SK-N-MC (cell line): Measurements from ENCODE around the gene C19orf44.

Source experiments
- EZH2 ChIP-seq: fragments of 200-600 bp; sonication (generic); IDR thresholded peaks from one replicate; pipeline ENCODE4 v1.6.1; 2017; ENCODE audit warnings: antibody characterized with exemption
- POLR2AphosphoS5 ChIP-seq: IDR thresholded peaks from 2 replicates; pipeline ENCODE4 v1.6.1; 2012; ENCODE audit warnings: mild to moderate bottlenecking, low read depth, low read length, borderline replicate concordance

- TF ChIP-seq POLR2AphosphoS5 = no peak
- no peak for TF ChIP-seq EZH2
Measured at GRCh38 chr19:16452325-16452724, 43.9 kb upstream of the C19orf44 start.
